Cardiac ventricle fibroblast (primary cell): ENCODE results near the gene CYP2B6. TPM values are rescaled to one million over a fixed set of nuclear protein-coding genes. Genes with fewer than 3 reads are reported as not detected.

Experiments
- total RNA-seq: library from RNA; depleted of rRNA; stranded (reverse); fragments of >200 nt; gene quantifications from 2 replicates; pipeline ENCODE4 v1.2.3, GENCODE V29; 2015

Gene CYP2B6
- not detected in 2 replicates for total RNA-seq

GRCh38 chr19:40990972-40991381 lies at the start of gene CYP2B6:
Gene CYP2B6, plus strand, starts transcription at chr19:40991282. Its CDS starts 24 bp downstream, at chr19:40991306.

Other genes starting within 250 kb of the CYP2B6 start
- gene ACTMAP, start 240.8 kb upstream of the CYP2B6 start, total RNA-seq: 5.6 and 5.9 TPM in 2 replicates
- 38.7 and 40.8 TPM in 2 replicates for gene SNRPA, start 240.1 kb upstream of the CYP2B6 start, total RNA-seq
- 2.6 TPM in 1 of 2 replicates, not detected in the other for gene MIA, start 215.8 kb upstream of the CYP2B6 start, total RNA-seq
- 15.2 and 16.0 TPM in 2 replicates for gene RAB4B, start 213.0 kb upstream of the CYP2B6 start, total RNA-seq
- gene EGLN2, start 192.1 kb upstream of the CYP2B6 start, total RNA-seq: 53.7 and 63.7 TPM in 2 replicates
- not detected in 2 replicates for gene CYP2A6, start 140.8 kb upstream of the CYP2B6 start, total RNA-seq
- not detected in 2 replicates for gene CYP2A7, start 109.1 kb upstream of the CYP2B6 start, total RNA-seq
- not detected in 2 replicates for gene CYP2A13, start 97.2 kb downstream of the CYP2B6 start, total RNA-seq
- gene CYP2F1, start 123.2 kb downstream of the CYP2B6 start, total RNA-seq: not detected in 2 replicates
- gene CYP2S1, start 201.9 kb downstream of the CYP2B6 start, total RNA-seq: not detected in 2 replicates
- 44.3 and 52.9 TPM in 2 replicates for gene AXL, start 227.9 kb downstream of the CYP2B6 start, total RNA-seq